ENCODE data around the gene PKD1L1.
"Not testable (repeated sequence)": the region's sequence is repeated elsewhere in the genome, so short reads cannot be mapped to it uniquely, and the experiment has no call there.

The PKD1L1 gene

DNA sequence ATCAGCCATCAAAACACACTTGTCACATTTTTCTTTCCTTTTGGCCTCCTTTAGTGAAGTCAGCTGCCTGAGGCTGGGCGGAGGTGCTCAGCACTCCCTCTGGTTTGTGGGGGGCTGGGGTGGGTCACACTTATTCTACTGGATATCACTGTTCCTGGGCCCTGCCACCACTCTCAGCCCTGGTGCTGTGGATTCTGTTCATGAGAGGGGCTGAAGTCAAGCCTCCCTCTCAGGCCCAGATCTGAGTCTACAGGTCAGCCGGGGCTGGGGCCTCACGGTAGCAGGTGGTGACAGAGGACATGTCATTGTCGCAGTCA, 185.6 kb downstream of the PKD1L1 start:
- H3K27ac ChIP-seq (ENCODE audit: low read length): no peak overlapping the region
- H3K27me3 ChIP-seq (ENCODE audit: insufficient read depth, low read length): no peaks in the 10 kb centered on the region
- no peak overlapping the region for H3K4me3 ChIP-seq (ENCODE audit: low read length)
- no peak overlapping the region for H3K9ac ChIP-seq (ENCODE audit: low read depth, low read length)
- no peaks in the 10 kb centered on the region for H3K36me3 ChIP-seq (ENCODE audit: insufficient read depth, low read depth, low read length)
- no peaks in the 10 kb centered on the region; the same call in 1 of the 2 replicates for H3K4me1 ChIP-seq (ENCODE audit: insufficient read depth, low read length)
- no peaks in the 10 kb centered on the region for H3K9me3 ChIP-seq (ENCODE audit: insufficient read depth, low read depth, low read length)

DNA sequence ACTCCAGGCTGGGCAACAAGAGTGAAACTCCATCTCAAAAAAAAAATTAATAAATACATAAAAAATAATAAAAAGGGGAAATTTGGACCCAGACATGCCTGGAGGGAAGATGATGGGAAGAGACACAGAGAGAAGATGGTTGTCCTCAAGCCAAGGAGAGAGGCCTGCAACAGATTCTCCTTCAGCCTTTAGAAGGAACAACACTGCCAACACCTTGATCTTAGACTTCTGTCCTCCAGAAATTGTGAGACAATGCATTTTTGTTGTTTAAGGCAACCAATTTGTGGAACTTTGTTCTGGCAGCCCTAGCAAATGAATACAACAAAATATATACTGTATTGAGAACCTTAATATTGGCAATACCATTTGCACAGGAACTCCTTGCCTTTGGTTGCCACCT, 186.1 kb downstream of the PKD1L1 start:
- Histone ChIP-seq H3K9ac (ENCODE audit: low read depth, low read length) (no peak overlapping the region), H3K27me3 (ENCODE audit: insufficient read depth, low read length) (no peaks in the 10 kb centered on the region), H3K9me3 (ENCODE audit: insufficient read depth, low read depth, low read length) (no peaks in the 10 kb centered on the region), H3K4me3 (ENCODE audit: low read length) (no peak overlapping the region), H3K36me3 (ENCODE audit: insufficient read depth, low read depth, low read length) (no peaks in the 10 kb centered on the region), H3K27ac (ENCODE audit: low read length) (no peak overlapping the region), H3K4me1 (ENCODE audit: insufficient read depth, low read length) (no peaks in the 10 kb centered on the region; the same call in 1 of the 2 replicates)

DNA sequence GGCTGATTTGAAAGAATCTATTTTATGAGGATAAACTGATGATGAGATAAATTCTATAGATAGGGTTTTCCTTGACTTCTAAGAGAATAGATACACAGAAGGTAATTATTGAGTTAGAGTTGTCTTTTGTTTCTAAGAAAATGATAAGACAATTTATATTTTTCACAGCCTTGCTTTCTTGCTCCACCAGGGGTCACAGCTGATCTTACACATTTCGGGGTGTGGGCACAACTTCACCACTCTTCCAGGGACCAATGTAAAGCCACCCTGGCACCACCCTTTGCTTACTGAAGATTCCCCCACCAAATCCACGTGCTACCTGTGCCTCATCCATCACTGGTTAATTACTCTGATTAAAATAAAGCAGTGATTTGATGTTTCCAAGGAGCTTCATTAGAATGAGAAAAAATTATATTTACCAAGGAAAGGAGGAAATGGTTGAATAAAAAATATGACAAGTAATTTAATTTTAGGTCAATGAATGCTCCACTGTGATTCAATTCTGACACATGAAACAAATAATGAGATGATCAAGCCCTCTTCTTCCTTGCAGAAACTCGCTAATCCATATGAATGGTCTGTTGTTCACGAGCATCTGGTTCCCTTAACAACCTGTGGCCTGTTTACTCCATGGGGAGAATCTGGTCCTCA, 189.1 kb downstream of the PKD1L1 start:
- H3K4me1 ChIP-seq (ENCODE audit: insufficient read depth, low read length): no peaks in the 10 kb centered on the region; the same call in 1 of the 2 replicates
- no peak overlapping the region for H3K4me3 ChIP-seq (ENCODE audit: low read length)
- no peaks in the 10 kb centered on the region for H3K36me3 ChIP-seq (ENCODE audit: insufficient read depth, low read depth, low read length)
- no peak overlapping the region for H3K27ac ChIP-seq (ENCODE audit: low read length)
- H3K9ac ChIP-seq (ENCODE audit: low read depth, low read length): no peak overlapping the region
- H3K9me3 ChIP-seq (ENCODE audit: insufficient read depth, low read depth, low read length): no peaks in the 10 kb centered on the region
- no peaks in the 10 kb centered on the region for H3K27me3 ChIP-seq (ENCODE audit: insufficient read depth, low read length)

DNA sequence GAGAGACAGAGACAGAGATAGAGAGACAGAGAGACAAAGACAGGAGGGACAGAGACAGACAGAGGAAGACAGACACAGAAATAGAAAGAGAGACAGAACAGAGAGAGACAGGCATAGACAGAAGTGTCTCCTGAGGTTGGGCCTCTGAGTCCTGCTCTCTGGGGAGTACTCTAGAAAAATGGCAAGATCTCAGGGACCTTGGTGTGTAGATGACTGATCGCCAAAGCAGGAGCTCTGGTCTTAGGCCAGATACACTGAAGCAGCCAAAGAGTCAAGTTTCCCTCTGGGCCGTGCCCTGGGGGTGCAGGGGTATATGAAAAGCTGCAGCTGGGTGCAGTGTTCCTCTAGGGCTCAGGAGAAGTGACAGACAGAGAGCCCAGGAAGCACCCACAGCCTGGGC, 189.7 kb downstream of the PKD1L1 start:
- no peaks in the 10 kb centered on the region for H3K9me3 ChIP-seq (ENCODE audit: insufficient read depth, low read depth, low read length)
- H3K27me3 ChIP-seq (ENCODE audit: insufficient read depth, low read length): no peaks in the 10 kb centered on the region
- no peak overlapping the region for H3K4me3 ChIP-seq (ENCODE audit: low read length)
- H3K9ac ChIP-seq (ENCODE audit: low read depth, low read length): no peak overlapping the region
- H3K4me1 ChIP-seq (ENCODE audit: insufficient read depth, low read length): no peaks in the 10 kb centered on the region; the same call in 1 of the 2 replicates
- H3K36me3 ChIP-seq (ENCODE audit: insufficient read depth, low read depth, low read length): no peaks in the 10 kb centered on the region
- no peak overlapping the region for H3K27ac ChIP-seq (ENCODE audit: low read length)

DNA sequence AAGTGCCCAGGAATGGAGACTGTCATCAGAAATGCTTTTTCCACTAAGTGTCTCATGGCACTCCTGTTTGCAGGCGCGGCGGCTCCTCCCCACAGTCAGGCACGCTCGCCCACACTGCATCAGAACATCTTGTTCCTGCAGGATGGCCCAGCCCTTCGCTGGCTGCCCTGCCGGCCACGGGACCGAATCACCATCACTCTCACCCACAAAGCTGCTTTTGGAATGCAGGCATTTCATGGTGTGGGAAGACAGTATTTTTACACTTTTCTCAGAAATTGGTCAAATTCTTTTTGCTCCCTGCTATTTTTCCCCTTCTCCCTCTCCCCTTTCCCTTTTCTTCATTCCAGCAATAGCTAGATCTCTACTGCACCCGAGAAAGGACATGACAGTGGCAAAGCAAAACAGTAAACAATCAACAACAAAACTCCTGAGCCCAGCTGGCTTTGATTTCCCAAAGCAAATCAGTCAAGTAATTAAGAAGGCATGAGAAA, 190.3 kb downstream of the PKD1L1 start:
- Histone ChIP-seq H3K9me3 (ENCODE audit: insufficient read depth, low read depth, low read length) (no peaks in the 10 kb centered on the region), H3K27ac (ENCODE audit: low read length) (no peak overlapping the region), H3K27me3 (ENCODE audit: insufficient read depth, low read length) (no peaks in the 10 kb centered on the region), H3K9ac (ENCODE audit: low read depth, low read length) (no peak overlapping the region), H3K4me3 (ENCODE audit: low read length) (no peak overlapping the region), H3K36me3 (ENCODE audit: insufficient read depth, low read depth, low read length) (no peaks in the 10 kb centered on the region), H3K4me1 (ENCODE audit: insufficient read depth, low read length) (no peaks in the 10 kb centered on the region; the same call in 1 of the 2 replicates)

DNA sequence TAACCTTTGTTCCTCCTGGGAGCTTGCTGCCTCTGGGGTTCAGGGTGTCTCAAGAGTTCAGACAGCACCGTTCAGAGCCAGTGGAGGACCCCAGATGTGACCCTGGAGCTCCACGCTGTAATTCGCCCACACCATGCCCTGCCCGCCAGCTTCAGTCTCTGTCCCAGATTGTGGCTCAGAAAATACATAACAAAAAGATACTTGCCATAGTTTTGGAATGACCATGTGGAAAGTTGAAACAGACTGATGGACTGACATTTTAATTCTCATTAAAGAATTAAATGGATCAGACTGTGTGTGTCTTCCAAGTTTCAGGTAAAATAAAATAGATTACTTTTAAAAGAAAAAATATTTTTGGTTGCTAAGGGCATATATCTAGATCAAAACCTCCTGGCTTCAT, 191.6 kb downstream of the PKD1L1 start:
- no peaks in the 10 kb centered on the region for H3K9me3 ChIP-seq (ENCODE audit: insufficient read depth, low read depth, low read length)
- H3K27ac ChIP-seq (ENCODE audit: low read length): no peak overlapping the region
- no peaks in the 10 kb centered on the region for H3K36me3 ChIP-seq (ENCODE audit: insufficient read depth, low read depth, low read length)
- no peaks in the 10 kb centered on the region for H3K27me3 ChIP-seq (ENCODE audit: insufficient read depth, low read length)
- H3K4me3 ChIP-seq (ENCODE audit: low read length): no peak overlapping the region
- no peak overlapping the region for H3K9ac ChIP-seq (ENCODE audit: low read depth, low read length)
- H3K4me1 ChIP-seq (ENCODE audit: insufficient read depth, low read length): no peaks in the 10 kb centered on the region

DNA sequence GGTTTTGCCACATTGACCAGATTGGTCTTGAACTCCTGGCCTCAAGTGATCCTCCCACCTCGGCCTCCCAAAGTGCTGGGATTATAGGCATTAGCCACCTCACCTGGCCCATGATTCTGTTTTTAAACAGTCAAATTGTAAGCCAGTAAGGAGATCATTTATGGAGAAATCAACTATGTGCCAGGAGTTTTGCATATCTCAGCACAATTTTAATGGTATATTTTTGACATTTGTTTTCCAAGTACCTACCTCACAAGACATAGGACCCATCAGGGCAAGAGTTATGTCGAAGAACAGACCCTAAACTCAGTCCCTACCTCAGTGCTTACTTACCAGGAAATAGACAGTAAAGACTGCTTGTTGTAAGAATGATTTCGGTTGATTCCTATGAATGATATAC, 193.0 kb downstream of the PKD1L1 start:
- H3K36me3 ChIP-seq (ENCODE audit: insufficient read depth, low read depth, low read length): no peaks in the 10 kb centered on the region
- no peak overlapping the region for H3K9ac ChIP-seq (ENCODE audit: low read depth, low read length)
- H3K9me3 ChIP-seq (ENCODE audit: insufficient read depth, low read depth, low read length): no peaks in the 10 kb centered on the region
- no peaks in the 10 kb centered on the region for H3K27me3 ChIP-seq (ENCODE audit: insufficient read depth, low read length)
- no peak overlapping the region for H3K27ac ChIP-seq (ENCODE audit: low read length)
- no peak overlapping the region for H3K4me3 ChIP-seq (ENCODE audit: low read length)
- H3K4me1 ChIP-seq (ENCODE audit: insufficient read depth, low read length): no peaks in the 10 kb centered on the region

DNA sequence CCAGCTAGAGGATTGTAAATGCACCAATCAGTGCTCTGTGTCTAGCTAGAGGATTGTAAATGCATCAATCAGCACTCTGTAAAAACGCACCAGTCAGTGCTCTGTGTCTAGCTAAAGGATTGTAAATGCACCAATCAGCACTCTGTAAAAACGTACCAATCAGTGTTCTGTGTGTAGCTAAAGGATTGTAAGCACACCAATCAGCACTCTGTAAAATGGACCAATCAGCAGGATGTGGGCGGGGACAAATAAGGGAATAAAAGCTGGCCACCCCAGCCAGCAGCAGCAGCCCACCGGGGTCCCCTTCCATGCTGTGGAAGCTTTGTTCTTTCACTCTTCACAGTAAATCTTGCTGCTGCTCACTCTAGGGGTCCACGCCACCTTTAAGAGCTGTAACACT, 196.5 kb downstream of the PKD1L1 start:
- H3K27ac ChIP-seq (ENCODE audit: low read length); H3K4me3 ChIP-seq (ENCODE audit: low read length); H3K9ac ChIP-seq (ENCODE audit: low read depth, low read length); H3K27me3 ChIP-seq (ENCODE audit: insufficient read depth, low read length); H3K36me3 ChIP-seq (ENCODE audit: insufficient read depth, low read depth, low read length); H3K9me3 ChIP-seq (ENCODE audit: insufficient read depth, low read depth, low read length); H3K4me1 ChIP-seq (ENCODE audit: insufficient read depth, low read length): not testable (repeated sequence)

DNA sequence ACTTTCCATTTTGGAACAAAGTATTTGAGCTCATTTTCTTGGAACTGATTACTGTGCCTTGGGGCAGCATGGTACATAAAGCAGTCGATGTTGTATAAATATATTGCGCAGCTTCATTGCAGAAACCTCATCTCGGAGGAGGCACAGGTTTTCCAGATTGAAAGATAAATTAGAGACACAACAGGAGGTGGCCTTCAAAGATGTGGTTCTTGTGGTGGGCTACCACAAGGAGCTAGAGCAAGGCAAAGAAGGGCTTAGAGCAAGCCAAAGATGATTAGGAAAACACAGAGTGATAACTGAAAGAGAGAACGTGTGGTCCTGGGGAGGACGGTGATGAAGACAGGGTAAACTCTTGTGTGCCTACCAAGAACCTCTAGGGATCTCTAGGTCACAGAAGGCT, 197.2 kb downstream of the PKD1L1 start:
- Histone ChIP-seq H3K27me3 (ENCODE audit: insufficient read depth, low read length) (no peaks in the 10 kb centered on the region), H3K9me3 (ENCODE audit: insufficient read depth, low read depth, low read length) (no peaks in the 10 kb centered on the region), H3K4me1 (ENCODE audit: insufficient read depth, low read length) (no peaks in the 10 kb centered on the region), H3K27ac (ENCODE audit: low read length) (no peak overlapping the region), H3K9ac (ENCODE audit: low read depth, low read length) (no peak overlapping the region), H3K36me3 (ENCODE audit: insufficient read depth, low read depth, low read length) (no peaks in the 10 kb centered on the region), H3K4me3 (ENCODE audit: low read length) (no peak overlapping the region)

DNA sequence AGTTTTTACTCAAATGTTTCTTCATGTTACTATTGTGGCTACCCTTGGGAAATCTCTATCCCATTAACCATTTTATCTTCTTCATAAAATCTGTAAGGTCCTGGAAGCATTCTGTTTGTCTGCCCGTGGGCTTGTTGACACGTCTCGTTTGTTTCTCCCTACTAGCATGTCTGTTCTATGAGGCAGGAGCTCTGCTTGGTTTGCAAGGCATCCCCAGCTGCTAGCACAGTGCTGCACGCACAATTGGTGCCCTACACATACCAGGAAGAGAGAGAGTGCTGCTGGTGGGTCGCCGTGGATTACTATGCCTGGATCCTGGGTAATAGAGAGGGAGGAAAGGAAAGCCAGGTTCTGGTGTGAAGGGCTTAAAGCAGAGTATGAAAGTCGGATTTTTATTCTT, 200.2 kb downstream of the PKD1L1 start:
- H3K27ac ChIP-seq (ENCODE audit: low read length): no peak overlapping the region
- H3K4me3 ChIP-seq (ENCODE audit: low read length): no peak overlapping the region
- H3K9me3 ChIP-seq (ENCODE audit: insufficient read depth, low read depth, low read length): no peaks in the 10 kb centered on the region
- no peak overlapping the region for H3K9ac ChIP-seq (ENCODE audit: low read depth, low read length)
- H3K4me1 ChIP-seq (ENCODE audit: insufficient read depth, low read length): no peaks in the 10 kb centered on the region; the same call in 1 of the 2 replicates
- H3K36me3 ChIP-seq (ENCODE audit: insufficient read depth, low read depth, low read length): no peaks in the 10 kb centered on the region
- H3K27me3 ChIP-seq (ENCODE audit: insufficient read depth, low read length): no peaks in the 10 kb centered on the region

DNA sequence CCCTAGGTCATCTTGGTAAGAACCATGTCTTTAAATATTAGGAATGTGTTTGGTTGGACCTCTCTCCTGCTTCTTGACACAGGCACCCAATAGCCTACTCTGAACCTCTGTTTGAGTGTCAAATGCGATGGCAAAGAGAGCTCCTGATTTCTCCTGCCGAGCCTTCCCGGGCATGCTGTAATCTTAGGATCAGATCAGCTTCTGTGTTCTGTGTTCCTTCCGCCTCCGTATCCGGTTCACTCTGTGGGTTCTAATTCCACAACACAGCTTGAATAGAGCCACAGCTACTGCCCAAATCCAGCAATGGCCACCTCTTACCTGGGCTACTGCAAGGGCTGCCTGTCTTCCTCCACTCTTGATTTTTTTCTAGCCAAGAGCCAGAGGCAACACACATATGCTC, 201.1 kb downstream of the PKD1L1 start:
- no peaks in the 10 kb centered on the region; the same call in 1 of the 2 replicates for H3K4me1 ChIP-seq (ENCODE audit: insufficient read depth, low read length)
- no peaks in the 10 kb centered on the region for H3K9me3 ChIP-seq (ENCODE audit: insufficient read depth, low read depth, low read length)
- H3K36me3 ChIP-seq (ENCODE audit: insufficient read depth, low read depth, low read length): no peaks in the 10 kb centered on the region
- H3K27ac ChIP-seq (ENCODE audit: low read length): no peak overlapping the region
- H3K4me3 ChIP-seq (ENCODE audit: low read length): no peak overlapping the region
- no peak overlapping the region for H3K9ac ChIP-seq (ENCODE audit: low read depth, low read length)
- no peaks in the 10 kb centered on the region for H3K27me3 ChIP-seq (ENCODE audit: insufficient read depth, low read length)

DNA sequence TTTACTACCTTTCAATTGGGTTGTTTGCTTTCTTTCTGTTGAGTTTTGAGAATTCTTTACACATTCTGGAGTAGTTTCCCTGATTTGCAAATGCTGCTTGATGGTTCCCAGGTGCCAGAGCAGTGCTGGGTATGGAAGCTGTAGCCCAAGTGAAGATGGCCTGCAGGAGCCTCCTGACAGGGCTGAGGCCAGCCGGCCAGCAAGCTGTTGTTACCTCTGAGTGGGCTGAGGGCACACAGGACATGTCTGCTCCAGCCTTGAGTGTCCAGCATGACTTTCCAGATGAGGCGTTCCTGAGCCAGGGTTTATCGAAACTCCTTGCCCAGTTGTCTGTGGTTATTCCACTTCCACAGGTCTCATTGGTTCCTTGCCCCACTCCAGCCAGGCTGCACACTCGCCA, 201.8 kb downstream of the PKD1L1 start:
- H3K27me3 ChIP-seq (ENCODE audit: insufficient read depth, low read length): no peaks in the 10 kb centered on the region
- no peaks in the 10 kb centered on the region for H3K36me3 ChIP-seq (ENCODE audit: insufficient read depth, low read depth, low read length)
- no peak overlapping the region for H3K27ac ChIP-seq (ENCODE audit: low read length)
- no peak overlapping the region for H3K4me3 ChIP-seq (ENCODE audit: low read length)
- H3K9me3 ChIP-seq (ENCODE audit: insufficient read depth, low read depth, low read length): no peaks in the 10 kb centered on the region
- H3K4me1 ChIP-seq (ENCODE audit: insufficient read depth, low read length): no peaks in the 10 kb centered on the region; the same call in 1 of the 2 replicates
- H3K9ac ChIP-seq (ENCODE audit: low read depth, low read length): no peak overlapping the region

All from iPS-20b (cell line).